IPS-18c (cell line): Measurements from ENCODE around the gene SLC4A9.
A peak's percentile ranks its signal among the peaks of the same experiment; 100 is the strongest.
"Not testable (repeated sequence)": the region's sequence is repeated elsewhere in the genome, so short reads cannot be mapped to it uniquely, and the experiment has no call there.

Experiments used
- H3K4me3 ChIP-seq: 2 replicates; pipeline ENCODE4 v1.7.0; 2013; ENCODE audit warnings: low read depth, mild to moderate bottlenecking, low read length, moderate library complexity; ENCODE audit not compliant: insufficient read depth
- H3K9me3 ChIP-seq: one replicate; pipeline ENCODE4 v1.6.1; 2013; ENCODE audit warnings: mild to moderate bottlenecking, low read length, moderate library complexity; ENCODE audit not compliant: control insufficient read depth, insufficient read depth

Gene SLC4A9

GRCh38 chr5:140329739-140330481 lies 30.1 kb upstream of the SLC4A9 start:
- Histone ChIP-seq H3K9me3 (peaks cover 2% of the 10 kb centered on the region), H3K4me3 (no peak overlapping the region)

DNA sequence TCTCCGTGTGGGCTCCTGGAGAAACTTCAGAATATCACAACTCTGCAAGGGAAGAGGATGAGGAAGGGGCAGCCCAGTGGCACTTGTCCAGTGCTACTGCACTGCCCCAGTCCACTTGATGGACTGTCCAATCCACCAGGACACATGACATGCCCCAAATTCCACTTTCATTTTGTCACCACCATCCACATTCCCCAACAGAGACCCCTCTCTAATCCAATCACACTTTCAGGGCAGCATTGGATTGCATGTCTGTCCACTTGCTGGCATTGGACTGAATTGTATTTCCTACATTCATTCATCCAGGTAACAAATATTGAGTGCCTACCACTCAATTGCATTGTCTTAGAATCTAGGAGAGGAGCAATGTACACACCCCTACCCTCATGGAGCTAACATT lies 28.4 kb upstream of the SLC4A9 start:
- Histone ChIP-seq H3K4me3 (no peak overlapping the region), H3K9me3 (peaks cover 2% of the 10 kb centered on the region)

GRCh38 chr5:140336388-140336787 lies 23.6 kb upstream of the SLC4A9 start:
- Histone ChIP-seq H3K4me3 (no peak overlapping the region), H3K9me3 (peaks cover 2% of the 10 kb centered on the region)

DNA sequence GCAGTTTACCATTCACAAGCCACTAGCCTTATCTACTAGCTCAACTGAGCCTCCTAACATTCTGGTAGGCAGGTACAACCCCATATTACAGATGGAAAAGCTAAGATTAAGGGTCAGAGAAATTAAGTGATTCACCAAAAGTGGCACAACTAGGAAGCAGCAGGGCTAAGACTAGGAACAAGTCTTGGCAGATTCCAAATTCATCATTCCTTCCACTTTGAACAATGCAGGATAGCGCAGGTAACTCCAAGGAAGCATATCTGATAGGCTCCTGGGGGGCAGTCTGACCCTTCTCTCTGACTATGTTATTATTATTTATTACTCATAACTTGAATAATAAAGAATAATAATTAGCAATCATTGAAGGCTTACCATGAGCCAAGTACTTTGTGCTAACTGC lies 22.1 kb upstream of the SLC4A9 start:
- Histone ChIP-seq H3K9me3 (no peaks in the 10 kb centered on the region), H3K4me3 (no peak overlapping the region)

DNA sequence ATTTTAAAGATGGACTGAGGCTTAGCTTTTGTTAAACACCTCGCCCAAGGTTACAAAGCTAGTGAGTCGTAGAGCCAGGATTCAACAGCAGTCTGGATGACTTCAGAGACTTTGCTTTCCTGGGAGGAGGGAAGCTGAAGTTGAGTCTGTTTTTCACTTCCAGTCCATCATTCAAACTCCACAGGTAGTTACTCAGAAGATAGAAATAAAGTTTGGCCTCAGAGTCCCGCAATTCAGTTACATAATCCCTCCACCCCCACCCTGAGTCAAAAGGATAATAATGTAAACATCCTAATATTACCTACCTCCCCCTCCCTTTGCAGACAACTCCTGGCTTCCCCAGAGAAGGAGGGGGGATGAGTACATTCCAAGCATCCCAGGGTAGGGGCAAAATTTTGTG lies 21.7 kb upstream of the SLC4A9 start:
- H3K4me3 ChIP-seq = no peak overlapping the region
- H3K9me3 ChIP-seq = no peaks in the 10 kb centered on the region

- no peaks in the 10 kb centered on the region for H3K9me3 ChIP-seq
Measured at GRCh38 chr5:140338908-140339307, 21.1 kb upstream of the SLC4A9 start.

GRCh38 chr5:140339636-140340035 lies 20.4 kb upstream of the SLC4A9 start:
- no peak overlapping the region for H3K4me3 ChIP-seq
- no peaks in the 10 kb centered on the region for H3K9me3 ChIP-seq

More at GRCh38 chr5:140338908-140339307, 21.1 kb upstream of the SLC4A9 start:
- H3K4me3 ChIP-seq = no peak overlapping the region

GRCh38 chr5:140340605-140341121 lies 19.3 kb upstream of the SLC4A9 start:
- Histone ChIP-seq H3K4me3 (no peak overlapping the region), H3K9me3 (no peaks in the 10 kb centered on the region)

- Histone ChIP-seq H3K9me3 (no peaks in the 10 kb centered on the region), H3K4me3 (no peak overlapping the region)
Measured at GRCh38 chr5:140341591-140341990, 18.4 kb upstream of the SLC4A9 start.

DNA sequence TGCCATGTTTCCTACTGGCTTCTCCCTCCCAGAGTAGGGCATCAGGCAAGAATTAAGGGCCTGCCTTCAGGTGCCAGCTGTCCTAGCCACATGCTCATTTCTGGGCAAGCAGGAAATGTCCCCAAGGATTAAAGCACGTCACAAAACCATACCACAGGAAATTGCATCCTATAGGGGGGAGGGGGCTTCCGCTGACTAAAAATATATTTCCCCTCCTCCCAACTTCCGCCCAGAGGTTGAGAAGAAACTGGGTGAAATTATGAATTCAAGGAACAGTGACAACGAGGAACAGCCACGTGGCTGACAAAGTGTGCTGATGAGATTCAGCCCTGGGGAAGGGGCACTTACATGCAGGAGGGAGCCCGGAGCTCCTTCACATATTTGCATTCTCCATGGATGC lies 17.7 kb upstream of the SLC4A9 start:
- no peak overlapping the region for H3K4me3 ChIP-seq
- H3K9me3 ChIP-seq = no peaks in the 10 kb centered on the region

DNA sequence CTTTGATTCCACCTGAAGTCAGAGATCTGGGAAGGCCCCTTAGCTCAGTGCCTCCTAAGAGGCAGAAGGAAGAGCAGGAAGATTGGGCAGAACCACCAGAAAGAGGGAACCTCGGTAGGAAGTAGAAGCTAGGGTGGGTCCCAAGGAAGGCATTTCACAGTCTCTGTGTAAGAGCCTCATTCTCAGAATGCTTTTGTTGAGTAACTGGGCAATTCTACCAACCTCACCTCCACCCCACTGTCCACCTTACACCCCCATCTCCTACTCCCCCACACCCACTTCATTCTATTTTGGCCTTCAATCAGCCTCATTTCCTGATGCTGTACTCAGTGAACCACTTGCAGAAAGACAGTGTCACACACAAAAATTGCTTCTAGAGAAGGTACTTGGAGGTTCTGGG lies 17.1 kb upstream of the SLC4A9 start:
- no peak overlapping the region for H3K4me3 ChIP-seq

DNA sequence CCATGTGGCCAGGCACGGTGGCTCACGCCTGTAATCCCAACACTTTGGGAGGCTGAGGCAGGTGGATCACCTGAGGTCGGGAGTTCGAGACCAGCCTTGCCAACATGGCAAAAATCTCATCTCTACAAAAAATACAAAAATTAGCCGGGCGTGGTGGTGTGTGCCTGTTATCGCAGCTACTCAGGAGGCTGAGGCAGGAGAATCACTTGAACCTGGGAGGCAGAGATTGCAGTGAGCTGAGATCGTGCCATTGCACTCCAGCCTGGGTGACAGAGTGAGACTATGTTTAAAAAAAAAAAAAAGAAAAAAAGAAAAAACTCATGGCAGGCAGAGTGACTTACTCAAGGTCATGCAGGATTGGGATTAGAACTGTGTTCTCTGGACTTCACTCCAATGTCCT lies 16.1 kb upstream of the SLC4A9 start:
- not testable (repeated sequence) for H3K4me3 ChIP-seq, H3K9me3 ChIP-seq

More for the DNA sequence above, 17.1 kb upstream of the SLC4A9 start:
- H3K9me3 ChIP-seq = no peaks in the 10 kb centered on the region

DNA sequence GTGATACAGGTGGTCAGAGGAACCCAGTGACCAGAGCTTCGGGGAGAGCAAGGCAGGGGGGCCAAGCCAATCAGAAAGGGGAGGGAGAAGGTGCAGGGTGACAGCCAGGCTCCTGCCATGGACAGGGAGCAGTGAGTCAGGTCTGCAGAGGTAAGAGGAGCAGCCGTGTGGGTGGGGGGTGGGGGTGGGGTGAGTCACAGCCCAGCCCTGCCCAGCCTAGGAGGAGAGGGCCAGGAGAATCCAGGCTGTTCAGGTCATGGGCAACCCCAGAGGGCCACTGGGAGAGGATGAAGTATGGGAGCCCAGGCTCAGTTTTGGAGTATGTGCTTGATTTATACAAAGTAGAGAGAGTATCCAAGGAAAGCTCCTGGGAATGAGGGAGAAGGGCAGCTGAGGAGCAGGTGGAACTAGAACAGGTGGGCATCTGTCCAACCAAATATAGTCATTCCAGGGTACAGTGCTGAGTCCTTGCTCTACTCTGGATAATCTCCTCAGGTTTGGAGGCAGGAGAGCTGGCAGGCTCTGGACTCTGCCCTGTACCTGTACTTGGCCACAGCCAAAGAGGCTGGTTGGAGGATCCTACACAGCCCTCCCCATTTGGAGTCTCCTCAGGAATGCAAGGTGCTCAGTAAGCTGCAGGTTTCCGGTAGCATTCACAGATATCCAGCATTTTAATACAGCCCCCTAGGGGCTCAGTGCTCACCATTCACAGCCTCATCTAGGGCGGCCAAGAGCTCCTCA lies 15.1 kb upstream of the SLC4A9 start:
- no peaks in the 10 kb centered on the region for H3K9me3 ChIP-seq
- H3K4me3 ChIP-seq = no peak overlapping the region

GRCh38 chr5:140345919-140346347 lies 14.1 kb upstream of the SLC4A9 start:
- H3K9me3 ChIP-seq = no peaks in the 10 kb centered on the region
- peak overlapping the region; percentile 69 for H3K4me3 ChIP-seq

DNA sequence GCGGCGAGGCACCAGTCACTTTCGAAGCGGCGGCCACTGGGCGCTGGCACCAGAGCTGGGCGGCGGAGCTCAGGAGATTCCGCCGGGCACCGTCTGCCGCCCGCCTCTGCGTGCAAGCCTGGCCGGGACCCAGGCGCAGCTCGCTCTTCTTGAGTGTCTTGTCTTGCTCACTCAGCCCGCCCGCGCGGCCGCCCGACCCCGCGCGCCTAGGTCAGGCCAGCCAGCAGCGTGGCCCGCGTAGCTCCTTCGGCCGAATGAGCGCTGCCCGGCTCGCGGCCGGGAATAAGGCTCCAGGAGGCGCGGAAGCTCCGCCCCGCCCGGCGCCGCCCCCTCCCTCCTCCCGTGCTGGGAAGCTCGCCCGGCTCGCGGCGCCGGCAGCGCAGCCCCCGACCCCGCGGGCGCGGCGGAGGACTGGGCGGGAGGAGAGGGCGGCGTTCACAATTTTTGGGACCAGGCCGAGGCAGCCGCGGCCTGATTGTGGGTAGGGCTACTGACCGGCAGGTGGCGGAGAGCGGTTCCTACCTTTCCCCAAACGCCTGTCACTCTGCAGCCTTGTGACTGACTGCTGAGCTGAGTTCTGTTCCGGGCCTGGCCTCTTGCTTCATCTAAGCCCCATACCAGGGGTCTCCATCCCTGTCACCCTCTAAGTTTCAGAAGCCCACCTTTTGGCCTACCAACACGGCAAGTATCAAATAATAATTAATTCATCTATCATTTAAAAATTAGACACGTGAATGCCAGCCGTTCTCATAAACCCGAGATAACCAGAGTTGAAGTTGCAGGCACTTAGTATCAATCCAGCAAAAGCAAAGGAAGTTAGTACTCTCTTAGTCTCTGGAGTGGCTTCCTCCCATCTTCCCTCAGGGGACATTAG lies 13.4 kb upstream of the SLC4A9 start, which contains the start of gene HBEGF:
Gene HBEGF, minus strand, starts transcription at position 256 of the 874 bp plus-strand sequence. CDS start 275 bp downstream, outside the sequence.
- peak within 1 kb of the TSS; percentile 69 for H3K4me3 ChIP-seq

DNA sequence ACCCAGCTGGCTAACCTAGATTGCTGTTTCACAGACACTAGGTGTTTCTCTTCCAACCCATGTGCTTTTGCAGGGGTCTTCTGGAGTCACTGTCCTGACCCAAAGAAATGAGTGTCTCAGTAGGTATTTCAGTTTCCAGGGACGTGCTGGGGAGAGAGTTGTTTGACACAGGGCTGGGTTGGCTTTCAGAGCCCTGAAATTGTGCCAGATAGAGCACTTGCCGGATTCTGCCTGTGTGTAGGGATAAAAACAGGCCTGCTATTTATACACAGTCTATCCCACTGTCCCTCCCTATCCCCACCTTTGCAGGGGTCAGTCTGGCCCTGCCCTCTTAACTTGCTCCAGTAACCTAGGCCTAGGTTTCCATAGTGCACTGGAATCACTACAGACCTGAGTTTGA lies 12.6 kb upstream of the SLC4A9 start:
- Histone ChIP-seq H3K4me3 (0 out of 2 replicates have a peak overlapping the region, but pooled peaks have one; percentile 16), H3K9me3 (no peaks in the 10 kb centered on the region)

More for the DNA sequence above, 13.4 kb upstream of the SLC4A9 start, which contains the start of gene HBEGF:
- H3K9me3 ChIP-seq = no peaks in the 10 kb centered on the region

GRCh38 chr5:140348104-140348503 lies 11.9 kb upstream of the SLC4A9 start:
- Histone ChIP-seq H3K4me3 (no peak overlapping the region), H3K9me3 (no peaks in the 10 kb centered on the region)
